Activated CD4-positive, alpha-beta T cell treated with anti-CD3 and anti-CD28 coated beads, Interleukin-2, amount 50 U/mL, for 24 hours (primary cell): ENCODE results near the gene RABEP2.
A peak's percentile ranks its signal among the peaks of the same experiment; 100 is the strongest.
"Not testable (repeated sequence)": the region's sequence is repeated elsewhere in the genome, so short reads cannot be mapped to it uniquely, and the experiment has no call there.

Experiments used
- DNase-seq, 2 donors: peaks; one replicate each; pipeline ENCODE4 v3.0.0-alpha.2; 2020; ENCODE audit warnings: low read depth in 1 of 2, low spot score in 1 of 2

RABEP2 gene

GRCh38 chr16:28879841-28880588 lies 45.0 kb downstream of the RABEP2 start:
- DNase-seq = peak; percentile 86 to 90

- no peak for DNase-seq
Measured at GRCh38 chr16:28879261-28879840, 45.7 kb downstream of the RABEP2 start.

GRCh38 chr16:28878083-28878926 lies 46.7 kb downstream of the RABEP2 start, which contains the start of gene ATP2A1:
Gene ATP2A1 (plus strand): TSS chr16:28878488. CDS start chr16:28878672, 184 bp downstream.
- DNase-seq = no peak

- DNase-seq = no peak
Measured at GRCh38 chr16:28877655-28878000, 47.4 kb downstream of the RABEP2 start.

GRCh38 chr16:28876973-28877654 lies 47.9 kb downstream of the RABEP2 start:
- DNase-seq = no peak

GRCh38 chr16:28876019-28876659 lies 48.9 kb downstream of the RABEP2 start:
- DNase-seq = no peak

GRCh38 chr16:28875134-28876018 lies 49.7 kb downstream of the RABEP2 start:
- DNase-seq = no peak

- DNase-seq = no peak
Measured at GRCh38 chr16:28874406-28874805, 50.6 kb downstream of the RABEP2 start.

GRCh38 chr16:28873543-28874201 lies 51.4 kb downstream of the RABEP2 start:
- DNase-seq = peak; percentile 33 to 35

GRCh38 chr16:28872952-28873351 lies 52.1 kb downstream of the RABEP2 start:
- DNase-seq = no peak

GRCh38 chr16:28869201-28869600 lies 55.8 kb downstream of the RABEP2 start:
- no peak for DNase-seq

- not testable (repeated sequence) for DNase-seq
Measured at GRCh38 chr16:28867646-28868045, 57.4 kb downstream of the RABEP2 start.

GRCh38 chr16:28867241-28867640 lies 57.8 kb downstream of the RABEP2 start:
- DNase-seq = no peak

GRCh38 chr16:28866454-28866804 lies 58.6 kb downstream of the RABEP2 start:
- DNase-seq = no peak

GRCh38 chr16:28865722-28866453 lies 59.1 kb downstream of the RABEP2 start:
- no peak for DNase-seq

- DNase-seq = no peak
Measured at GRCh38 chr16:28865001-28865688, 59.9 kb downstream of the RABEP2 start.

GRCh38 chr16:28863929-28864793 lies 60.9 kb downstream of the RABEP2 start:
- DNase-seq = no peak
